Fibroblast of the aortic adventitia (primary cell): Measurements from ENCODE around the gene ABCB9. TPM values are rescaled to one million over a fixed set of nuclear protein-coding genes. Genes with fewer than 3 reads are reported as not detected.
A peak's percentile ranks its signal among the peaks of the same experiment; 100 is the strongest.

Source experiments
- DNase-seq: peaks from one replicate; pipeline ENCODE4 v3.0.0-alpha.2; 2010; ENCODE audit warnings: low read depth
- H3K4me3 ChIP-seq: 2 replicates; pipeline ENCODE4 v1.5.1; 2011; ENCODE audit warnings: low read depth, mild to moderate bottlenecking, control low read depth, low read length, moderate library complexity
- CTCF ChIP-seq: IDR thresholded peaks from 2 replicates; pipeline ENCODE4 v1.5.1; 2011; ENCODE audit warnings: mild to moderate bottlenecking, low read length, control low read depth, inconsistent platforms; ENCODE audit not compliant: insufficient read depth
- total RNA-seq: library from RNA; depleted of rRNA; stranded (reverse); fragments of >200 nt; gene quantifications from 2 replicates; pipeline ENCODE4 v1.2.3, GENCODE V29; 2012; ENCODE audit warnings: low replicate concordance

Gene ABCB9
- total RNA-seq, 1 donor: 10.3 TPM

- no peak overlapping the region for H3K4me3 ChIP-seq
- peak; percentile 59 for DNase-seq
Observed at GRCh38 chr12:122888232-122888752, 78.0 kb downstream of the ABCB9 start.

GRCh38 chr12:122887819-122888212, 78.4 kb downstream of the ABCB9 start:
- H3K4me3 ChIP-seq: no peak overlapping the region
- no peak for TF ChIP-seq CTCF
- DNase-seq: no peak

More at GRCh38 chr12:122888232-122888752, 78.0 kb downstream of the ABCB9 start:
- TF ChIP-seq CTCF: no peak

- H3K4me3 ChIP-seq: no peak overlapping the region
- no peak for TF ChIP-seq CTCF
- no peak for DNase-seq
Observed at GRCh38 chr12:122886851-122887818, 79.1 kb downstream of the ABCB9 start.

GRCh38 chr12:122886161-122886560, 80.1 kb downstream of the ABCB9 start:
- H3K4me3 ChIP-seq: no peak overlapping the region
- no peak for DNase-seq
- TF ChIP-seq CTCF: no peak

- DNase-seq: no peak
- TF ChIP-seq CTCF: no peak
- no peak overlapping the region for H3K4me3 ChIP-seq
Observed at GRCh38 chr12:122884860-122885259, 81.4 kb downstream of the ABCB9 start.

- no peak for DNase-seq
- H3K4me3 ChIP-seq: no peak overlapping the region
- TF ChIP-seq CTCF: no peak
Observed at GRCh38 chr12:122884091-122884826, 82.0 kb downstream of the ABCB9 start.
